PFSK-1 (cell line): ENCODE results near the gene ACACA.
A peak's percentile ranks its signal among the peaks of the same experiment; 100 is the strongest.

ENCODE experiments used
- FOXP2 ChIP-seq: optimal IDR thresholded peaks from 2 replicates; pipeline ENCODE3; 2011; ENCODE audit warnings: borderline replicate concordance, control low read depth, inconsistent platforms; ENCODE audit not compliant: insufficient read depth; ENCODE audit errors: extremely low read length, extremely low read depth
- POLR2AphosphoS5 ChIP-seq: IDR thresholded peaks from 2 replicates; pipeline ENCODE4 v1.6.1; 2012; ENCODE audit warnings: low read depth, mild to moderate bottlenecking, control low read depth, low read length, moderate library complexity
- SIN3A ChIP-seq: IDR thresholded peaks from 2 replicates; pipeline ENCODE4 v1.6.1; 2012; ENCODE audit warnings: mild to moderate bottlenecking, low read length, moderate library complexity, borderline replicate concordance; ENCODE audit not compliant: insufficient read depth
- TAF1 ChIP-seq: IDR thresholded peaks from 2 replicates; pipeline ENCODE4 v1.6.1; 2012; ENCODE audit warnings: low read length, control low read depth, borderline replicate concordance; ENCODE audit not compliant: insufficient read depth
- TF ChIP-seq, protein P1 (sequence below), 2 experiments: IDR thresholded peaks; 2 replicates each; pipeline versions ENCODE4 v1.6.1 to v1.8.0; 2011 to 2012; ENCODE audit warnings: low read depth in 2 of 2, low read length in 2 of 2, control low read depth in 1 of 2, inconsistent platforms in 1 of 2, mild to moderate bottlenecking in 1 of 2, moderate library complexity in 1 of 2; ENCODE audit not compliant: insufficient read depth in 1 of 2

Gene ACACA

DNA sequence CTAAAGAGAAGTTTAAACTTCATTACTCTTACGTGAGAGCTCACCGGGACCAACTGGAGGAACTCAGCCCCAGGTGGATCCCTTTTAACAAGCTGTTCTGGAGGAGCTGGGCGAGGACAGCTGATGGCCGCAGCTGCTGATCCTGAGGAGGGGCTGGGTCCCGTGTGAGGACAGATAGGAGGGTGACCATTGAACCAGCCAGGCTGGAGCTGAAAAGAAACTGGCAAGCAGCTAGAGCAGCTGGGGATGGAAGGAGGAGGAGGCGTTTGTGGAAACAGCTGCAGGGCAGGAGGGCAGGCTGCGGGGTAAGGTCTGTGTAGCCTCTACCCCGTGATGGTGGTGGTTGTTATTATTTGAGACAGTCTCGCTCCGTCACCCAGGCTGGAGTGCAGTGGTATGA, 338.4 kb downstream of the ACACA start:
- no peak for TF ChIP-seq SIN3A
- no peak for TF ChIP-seq FOXP2
- TF ChIP-seq, protein P1, sequence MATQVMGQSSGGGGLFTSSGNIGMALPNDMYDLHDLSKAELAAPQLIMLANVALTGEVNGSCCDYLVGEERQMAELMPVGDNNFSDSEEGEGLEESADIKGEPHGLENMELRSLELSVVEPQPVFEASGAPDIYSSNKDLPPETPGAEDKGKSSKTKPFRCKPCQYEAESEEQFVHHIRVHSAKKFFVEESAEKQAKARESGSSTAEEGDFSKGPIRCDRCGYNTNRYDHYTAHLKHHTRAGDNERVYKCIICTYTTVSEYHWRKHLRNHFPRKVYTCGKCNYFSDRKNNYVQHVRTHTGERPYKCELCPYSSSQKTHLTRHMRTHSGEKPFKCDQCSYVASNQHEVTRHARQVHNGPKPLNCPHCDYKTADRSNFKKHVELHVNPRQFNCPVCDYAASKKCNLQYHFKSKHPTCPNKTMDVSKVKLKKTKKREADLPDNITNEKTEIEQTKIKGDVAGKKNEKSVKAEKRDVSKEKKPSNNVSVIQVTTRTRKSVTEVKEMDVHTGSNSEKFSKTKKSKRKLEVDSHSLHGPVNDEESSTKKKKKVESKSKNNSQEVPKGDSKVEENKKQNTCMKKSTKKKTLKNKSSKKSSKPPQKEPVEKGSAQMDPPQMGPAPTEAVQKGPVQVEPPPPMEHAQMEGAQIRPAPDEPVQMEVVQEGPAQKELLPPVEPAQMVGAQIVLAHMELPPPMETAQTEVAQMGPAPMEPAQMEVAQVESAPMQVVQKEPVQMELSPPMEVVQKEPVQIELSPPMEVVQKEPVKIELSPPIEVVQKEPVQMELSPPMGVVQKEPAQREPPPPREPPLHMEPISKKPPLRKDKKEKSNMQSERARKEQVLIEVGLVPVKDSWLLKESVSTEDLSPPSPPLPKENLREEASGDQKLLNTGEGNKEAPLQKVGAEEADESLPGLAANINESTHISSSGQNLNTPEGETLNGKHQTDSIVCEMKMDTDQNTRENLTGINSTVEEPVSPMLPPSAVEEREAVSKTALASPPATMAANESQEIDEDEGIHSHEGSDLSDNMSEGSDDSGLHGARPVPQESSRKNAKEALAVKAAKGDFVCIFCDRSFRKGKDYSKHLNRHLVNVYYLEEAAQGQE (IDR thresholded peaks at IDR 0.05; ENCODE audit: insufficient read depth in 1 of 2, low read depth in 2 of 2, low read length in 2 of 2), result no peak
- no peak for TF ChIP-seq TAF1
- no peak for TF ChIP-seq POLR2AphosphoS5

DNA sequence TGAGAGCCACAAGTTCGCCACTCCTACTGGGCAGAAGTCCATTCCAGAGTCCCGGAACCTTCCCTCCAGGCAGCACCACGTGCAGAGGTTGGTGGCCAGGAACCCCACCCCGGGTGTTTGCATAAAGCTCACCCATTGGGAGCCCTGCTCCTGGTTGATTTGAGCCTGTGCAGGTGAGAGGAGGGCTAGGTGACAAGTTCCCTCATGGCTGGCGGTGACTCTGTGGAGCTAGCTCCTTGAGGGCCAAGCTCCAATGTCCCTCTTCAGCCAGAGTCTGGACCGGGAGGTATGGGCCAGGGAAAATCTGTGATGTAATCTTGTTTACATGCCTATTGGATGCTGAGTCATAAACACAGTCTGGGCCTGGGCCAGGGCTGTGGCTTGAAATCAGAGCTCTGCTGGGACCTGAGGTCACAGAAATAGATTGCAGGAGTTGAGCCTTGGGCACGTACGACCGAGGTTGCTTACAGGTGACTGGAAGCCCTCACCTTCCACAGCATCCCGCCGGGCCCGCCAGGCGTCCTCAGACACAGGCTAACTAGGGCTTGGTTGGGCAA, 339.0 kb downstream of the ACACA start:
- TF ChIP-seq POLR2AphosphoS5 (no peak), FOXP2 (peak; percentile 98)

DNA sequence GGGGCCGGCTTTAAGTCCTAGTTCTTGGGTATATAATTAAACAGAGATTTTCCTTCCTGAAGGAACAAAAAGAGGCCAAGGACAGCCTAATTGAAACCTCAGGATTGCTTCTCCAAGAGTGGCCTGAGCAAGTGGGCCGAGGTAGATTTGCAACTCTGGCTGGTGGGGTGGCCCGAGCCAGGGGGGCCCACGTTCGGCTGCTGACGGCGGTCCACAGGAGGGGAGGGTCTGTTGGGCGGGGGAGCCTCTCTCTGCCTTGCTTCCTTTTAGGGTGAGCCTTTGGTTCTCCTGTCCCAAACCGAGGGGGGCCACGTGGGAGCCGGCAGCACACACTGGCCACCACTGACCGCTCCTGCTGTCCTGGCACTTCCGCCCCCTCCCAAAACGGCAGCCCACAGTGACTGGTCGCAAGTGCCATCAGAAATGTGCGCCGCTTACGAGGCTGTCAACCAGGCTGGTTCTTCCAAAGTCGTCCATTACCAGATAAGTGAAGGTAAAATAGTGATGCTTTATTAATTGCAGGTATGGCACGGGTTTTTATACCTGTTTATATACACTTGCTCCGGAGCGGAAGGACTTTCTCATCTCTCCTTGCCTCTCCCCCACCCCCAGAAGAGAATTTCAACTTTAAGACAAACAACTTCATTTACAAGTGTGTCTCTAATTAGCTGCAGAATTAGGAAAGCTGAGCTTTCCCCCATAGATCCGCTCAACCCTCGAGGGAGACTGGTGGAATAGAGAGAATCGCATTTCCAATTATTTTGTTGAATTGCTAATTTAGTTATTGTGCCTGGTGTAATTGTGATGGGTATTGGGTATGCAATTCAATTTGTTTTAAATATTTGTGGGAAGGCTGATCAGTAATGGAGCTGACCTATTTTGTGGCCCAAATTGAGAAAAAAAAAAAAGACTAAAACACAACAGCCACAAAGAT, 340.0 kb downstream of the ACACA start:
- TF ChIP-seq TAF1 (no peak), SIN3A (no peak)

DNA sequence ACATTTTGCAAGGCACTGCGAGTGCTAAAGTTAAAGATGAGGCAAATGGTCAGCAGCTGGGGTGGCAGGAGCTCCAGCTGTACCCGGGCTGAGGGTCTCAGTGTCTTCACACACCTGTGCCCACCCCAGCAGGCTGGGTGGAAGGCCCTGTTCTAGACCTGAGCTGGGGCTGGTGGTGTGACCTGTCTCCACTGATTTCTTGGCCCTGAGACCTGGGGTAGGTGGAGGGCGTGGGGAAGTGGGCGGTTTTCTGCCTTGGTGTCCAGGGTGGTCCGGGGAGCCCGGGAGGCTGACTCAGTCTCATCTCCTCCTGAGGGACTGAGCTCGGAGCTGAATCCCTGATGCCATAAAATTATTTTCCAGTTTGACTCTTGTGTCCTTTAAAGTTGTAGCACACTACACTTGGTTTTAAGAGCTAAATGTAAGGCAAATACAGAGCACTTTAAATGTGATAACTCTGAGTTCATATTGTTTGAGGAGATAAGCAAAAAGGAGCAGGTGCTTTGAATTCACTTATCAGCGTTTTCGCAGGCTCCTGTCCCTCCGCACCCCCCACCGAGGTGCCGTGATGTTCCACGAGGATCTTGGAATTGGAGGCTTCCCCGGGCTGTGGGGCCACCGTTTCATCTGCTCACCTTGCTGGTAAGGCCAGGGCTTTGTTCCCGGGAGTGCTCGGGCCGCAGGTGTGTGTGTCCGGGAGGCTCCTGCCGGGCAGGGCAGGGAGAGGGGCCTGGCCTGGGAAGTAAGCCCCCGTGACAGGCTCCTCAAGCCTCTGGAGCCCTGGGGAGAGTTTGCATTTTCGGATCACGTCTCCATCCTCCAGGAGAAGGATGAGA, 340.9 kb downstream of the ACACA start:
- TF ChIP-seq SIN3A (no peak), POLR2AphosphoS5 (no peak), FOXP2 (no peak), TAF1 (no peak)
- TF ChIP-seq, protein P1 (IDR thresholded peaks at IDR 0.05; ENCODE audit: insufficient read depth in 1 of 2, low read depth in 2 of 2, low read length in 2 of 2), result no peak

DNA sequence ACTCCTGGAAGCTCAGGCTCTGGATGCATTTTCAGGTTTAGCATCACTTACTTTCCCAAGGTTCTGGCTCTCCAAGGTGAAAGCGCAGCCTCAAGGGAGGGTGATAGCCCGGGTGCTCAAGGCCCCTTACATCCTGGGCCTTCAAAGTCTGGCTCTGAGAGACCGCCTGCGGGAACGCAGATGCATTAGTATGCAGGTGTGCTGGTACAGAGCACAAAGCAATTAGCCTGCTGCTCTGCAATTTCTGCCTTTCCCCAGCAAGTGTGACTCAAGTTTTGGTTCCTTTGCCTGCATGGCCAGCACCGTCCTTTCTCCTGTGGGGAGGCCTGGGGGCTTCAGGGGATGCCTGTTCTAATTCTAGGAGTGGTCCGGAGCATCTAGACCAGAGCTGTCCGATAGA, 341.7 kb downstream of the ACACA start:
- TF ChIP-seq, protein P1 (IDR thresholded peaks at IDR 0.05; ENCODE audit: insufficient read depth in 1 of 2, low read depth in 2 of 2, low read length in 2 of 2), result no peak
- TF ChIP-seq SIN3A (no peak), POLR2AphosphoS5 (no peak), FOXP2 (no peak), TAF1 (no peak)
